AG08395 (cell line): ENCODE data around the gene EFCAB6.

Experiments
- DNase-seq: peaks from one replicate; pipeline ENCODE4 v3.0.0; 2012; ENCODE audit warnings: mixed read lengths, low spot score

Gene EFCAB6

DNA sequence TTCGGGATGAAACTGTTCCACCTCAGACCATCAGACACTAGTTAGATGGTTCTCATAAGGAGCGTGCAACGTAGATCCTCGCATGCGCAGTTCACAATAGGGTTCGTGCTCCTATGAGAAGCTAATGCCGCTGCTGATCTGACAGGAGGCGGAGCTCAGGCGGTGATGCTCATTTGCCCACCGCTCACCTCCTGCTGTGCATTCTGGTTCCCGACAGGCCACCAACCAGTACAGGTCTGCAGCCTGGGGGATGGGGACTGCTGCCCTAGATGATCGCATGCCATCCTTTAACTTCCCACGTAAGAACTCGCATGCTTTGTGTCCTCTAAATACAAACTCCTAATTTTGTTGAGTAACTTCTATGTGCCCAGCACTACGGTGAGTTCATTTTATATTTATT is 62.6 kb downstream of the EFCAB6 start:
- DNase-seq: no peak

DNA sequence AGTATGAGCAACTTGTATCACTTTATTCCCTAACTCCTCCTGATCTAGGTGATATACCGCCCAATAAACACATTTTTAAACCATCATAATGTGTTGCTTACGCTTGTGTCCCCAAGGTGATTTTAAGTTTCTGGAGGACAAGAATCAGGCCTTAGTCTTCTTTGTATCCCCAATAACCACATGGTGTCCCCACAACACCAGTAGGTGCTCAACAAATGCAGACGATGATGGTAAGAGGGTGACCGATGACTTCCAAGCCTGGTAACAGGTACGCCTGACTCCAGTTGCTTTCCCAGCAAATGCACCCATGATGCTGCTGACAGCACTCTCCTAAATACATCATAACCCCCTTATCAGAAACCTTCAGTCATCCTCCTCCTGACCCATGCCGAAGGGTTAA is 64.2 kb downstream of the EFCAB6 start:
- DNase-seq: no peak

- no peak for DNase-seq
Measured at GRCh38 chr22:43747058-43747457, 65.0 kb downstream of the EFCAB6 start.

GRCh38 chr22:43745783-43746356 is 66.2 kb downstream of the EFCAB6 start:
- no peak for DNase-seq

- no peak for DNase-seq
Measured at GRCh38 chr22:43745411-43745770, 66.7 kb downstream of the EFCAB6 start.

DNA sequence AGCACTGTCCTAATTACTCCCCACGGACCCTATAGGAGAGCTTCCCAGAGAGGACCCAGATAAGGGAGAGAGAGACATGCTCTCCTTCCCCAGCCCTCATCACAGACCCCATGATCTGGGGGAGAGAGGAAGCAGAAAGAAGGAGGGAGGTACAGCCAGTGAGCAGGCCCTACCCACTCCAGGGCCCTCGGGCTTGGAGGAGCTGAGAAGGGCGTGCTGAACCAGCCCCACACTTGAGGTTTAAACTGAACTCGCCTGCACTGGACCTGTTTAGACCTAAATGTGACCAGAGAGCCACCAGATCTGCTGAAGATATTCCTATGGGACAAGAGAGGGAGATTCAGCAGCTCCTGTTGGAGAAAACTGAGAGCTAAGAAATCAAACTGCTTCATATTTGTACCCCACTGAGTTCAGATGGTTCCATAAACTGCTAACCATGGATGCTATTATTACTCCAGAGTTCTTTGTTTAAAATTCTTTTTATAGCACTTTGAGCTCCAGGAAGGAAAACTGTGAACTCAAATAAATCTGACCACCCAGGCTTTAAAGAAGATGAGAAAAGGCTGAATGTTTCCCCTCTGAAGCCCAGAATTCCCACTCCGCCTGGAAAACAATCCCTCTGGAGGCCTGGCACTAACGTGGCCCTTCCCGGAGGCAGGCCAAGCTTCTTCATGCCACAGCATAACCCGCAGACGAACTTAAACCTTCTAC is 67.2 kb downstream of the EFCAB6 start:
- DNase-seq: no peak

DNA sequence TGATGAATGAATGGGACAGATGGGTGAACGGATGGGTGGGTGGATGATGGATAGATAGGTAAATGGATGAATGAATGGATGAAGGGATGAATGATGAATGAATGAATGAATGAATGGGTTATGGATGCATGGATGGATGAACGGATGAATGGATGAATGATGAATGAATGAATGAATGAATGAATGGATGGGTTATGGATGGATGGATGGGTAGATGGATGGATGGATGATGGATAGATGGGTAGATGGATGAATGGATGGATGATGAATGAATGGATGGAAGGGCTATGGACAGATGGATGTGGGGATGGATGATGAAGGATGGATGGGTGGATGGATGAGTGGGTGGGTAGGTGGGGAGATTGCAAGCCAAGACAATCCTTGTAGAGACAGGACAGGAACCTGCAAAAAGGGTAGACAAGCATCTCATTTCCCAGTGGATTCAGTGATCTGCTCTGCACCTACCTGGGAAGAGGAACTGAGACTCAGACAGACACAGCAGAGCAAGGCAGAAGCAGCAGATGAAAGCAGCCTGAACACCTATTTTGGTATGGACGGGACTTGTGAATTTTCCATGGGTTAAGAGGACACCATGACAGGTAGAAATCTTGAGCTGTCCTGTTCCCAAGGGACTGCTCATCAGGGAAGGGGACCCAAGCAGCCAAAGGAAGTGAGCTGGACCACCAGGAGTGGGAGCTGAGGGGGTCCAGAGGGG is 68.0 kb downstream of the EFCAB6 start:
- no peak for DNase-seq

GRCh38 chr22:43743131-43743530 is 69.0 kb downstream of the EFCAB6 start:
- DNase-seq: no peak

- DNase-seq: no peak
Measured at GRCh38 chr22:43742154-43742950, 69.8 kb downstream of the EFCAB6 start.

DNA sequence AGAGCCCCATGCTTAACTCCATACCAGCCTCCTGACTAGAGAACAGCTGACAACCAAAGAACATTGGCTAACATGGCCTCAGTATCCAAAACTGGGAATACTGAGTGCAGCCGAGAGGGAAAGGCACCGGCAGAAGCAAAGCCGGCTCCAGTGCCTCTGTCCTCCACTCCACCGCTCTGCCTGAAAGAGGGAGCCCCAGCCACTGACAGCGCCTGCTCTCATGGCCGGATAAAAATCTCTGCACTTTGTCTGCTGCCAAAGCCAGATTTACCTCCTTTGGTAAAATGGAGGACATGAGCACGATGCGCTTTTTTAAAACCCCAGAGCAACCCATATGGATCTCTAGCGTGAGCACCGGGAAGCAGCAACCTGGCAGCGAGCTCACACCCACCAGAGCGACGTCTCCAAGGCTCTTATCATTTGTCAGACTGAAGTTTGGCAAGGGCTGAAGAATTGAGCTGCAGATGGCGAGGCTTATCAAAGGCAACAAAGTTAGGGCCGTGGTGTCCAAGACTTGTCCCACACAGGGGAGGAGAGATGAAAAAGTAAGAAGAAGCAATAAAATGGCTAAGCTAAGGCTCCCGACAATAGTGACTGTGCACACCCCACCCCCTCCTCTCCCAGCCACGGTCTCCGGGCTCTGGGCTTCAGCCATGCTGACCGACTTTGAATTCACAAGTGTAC is 71.4 kb downstream of the EFCAB6 start:
- DNase-seq: no peak

DNA sequence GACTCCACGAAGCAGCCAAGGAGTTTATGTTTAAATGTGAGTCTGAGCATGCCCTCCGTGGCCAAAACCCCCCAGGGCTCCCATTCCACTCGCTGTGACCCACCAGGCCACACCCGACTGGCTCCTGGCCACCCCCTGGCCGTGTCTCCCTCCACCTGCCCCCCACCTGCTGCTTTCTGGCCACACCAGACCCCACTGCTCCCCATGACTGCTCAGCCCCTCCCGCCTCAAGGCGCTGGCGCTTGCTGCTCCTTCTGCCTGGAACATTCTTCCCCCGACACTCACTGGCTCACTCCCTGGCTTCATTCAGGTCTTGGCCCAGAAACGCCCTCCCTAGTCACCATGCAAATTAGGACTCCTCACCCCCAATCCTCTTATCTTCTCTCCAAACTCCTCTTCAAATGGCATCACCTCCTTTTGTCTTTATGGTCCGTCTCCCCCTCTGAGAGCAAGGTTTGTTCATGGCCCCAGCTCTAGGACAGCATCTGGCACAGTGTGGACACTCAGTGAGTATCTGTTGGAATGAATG is 72.2 kb downstream of the EFCAB6 start:
- DNase-seq: no peak

DNA sequence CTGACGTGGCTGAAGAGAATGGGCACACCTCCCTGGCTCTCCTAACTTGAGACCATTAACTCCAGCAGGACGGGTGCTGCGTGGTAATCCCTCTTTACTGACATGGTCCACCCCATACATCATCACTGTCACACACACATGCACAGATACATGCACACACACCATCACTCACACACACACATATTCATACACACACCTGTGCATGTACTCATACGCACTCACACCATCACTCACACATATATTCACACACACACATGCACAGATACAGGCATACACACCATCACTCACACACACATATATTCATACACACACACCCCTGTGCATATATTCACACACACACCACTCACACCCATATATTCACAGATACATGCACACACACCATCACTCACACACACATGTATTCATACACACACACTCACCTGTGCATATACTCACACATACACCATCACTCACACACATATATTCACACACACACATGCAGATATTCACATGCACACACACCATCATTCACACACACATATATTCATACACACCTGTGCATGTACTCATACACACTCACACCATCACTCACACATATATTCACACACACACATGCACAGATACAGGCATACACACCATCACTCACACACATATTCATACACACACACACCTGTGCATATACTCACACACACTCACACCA is 74.8 kb downstream of the EFCAB6 start:
- DNase-seq: no peak

DNA sequence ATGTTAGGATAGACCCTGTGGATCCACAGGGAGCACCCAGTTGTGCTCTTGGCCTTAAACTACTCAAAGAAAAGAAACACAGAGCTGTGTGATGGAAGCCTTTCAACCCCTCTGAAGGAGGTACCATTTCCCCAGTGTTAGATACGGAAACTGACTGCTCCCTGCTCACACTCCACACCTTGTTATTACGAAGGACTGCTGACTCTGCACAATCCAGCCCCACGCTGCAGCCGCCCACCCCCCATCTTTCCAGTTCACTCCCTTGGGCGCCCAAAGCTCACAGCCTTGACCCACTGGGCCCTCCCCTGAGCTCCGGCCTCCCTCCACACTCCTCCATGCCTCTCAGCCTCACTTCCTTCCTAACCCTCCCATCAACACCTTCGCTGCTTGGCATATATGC is 75.5 kb downstream of the EFCAB6 start:
- DNase-seq: no peak

DNA sequence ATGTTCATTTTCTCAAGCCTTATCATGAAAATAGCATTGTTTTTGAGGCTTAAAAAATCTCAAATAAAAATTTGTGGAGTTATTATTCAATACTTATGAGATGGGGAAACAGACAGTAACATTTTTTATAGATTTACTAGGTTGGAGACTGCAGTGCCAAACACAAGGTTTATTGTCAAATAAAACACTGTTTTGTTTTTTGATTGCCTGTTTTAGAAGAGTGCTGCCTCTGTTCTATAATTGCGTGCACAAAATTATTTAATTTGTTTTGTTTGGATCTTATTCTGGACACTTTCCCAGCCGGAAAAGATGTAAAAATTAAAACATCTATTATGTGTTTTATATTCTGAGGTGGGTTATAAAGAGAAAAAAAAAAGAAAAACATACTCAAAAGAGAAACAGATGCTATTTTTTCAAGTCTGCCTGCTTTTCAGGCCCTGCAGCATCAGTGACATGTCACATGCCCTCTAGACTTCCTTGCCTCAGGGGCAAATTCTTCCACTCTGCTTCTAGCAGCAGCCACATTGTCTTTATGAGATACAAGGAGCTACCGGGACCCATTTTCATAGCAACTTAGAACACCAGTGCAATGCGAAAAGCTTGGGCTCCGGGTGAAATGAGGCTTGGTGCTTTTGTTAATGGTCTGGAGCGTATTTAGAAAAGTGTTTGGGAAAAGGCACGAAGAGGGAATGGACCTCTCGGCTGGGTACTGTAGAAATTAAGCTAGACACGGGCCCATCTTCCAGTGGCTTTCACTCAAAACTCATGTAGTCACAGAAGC is 77.5 kb downstream of the EFCAB6 start:
- no peak for DNase-seq

DNA sequence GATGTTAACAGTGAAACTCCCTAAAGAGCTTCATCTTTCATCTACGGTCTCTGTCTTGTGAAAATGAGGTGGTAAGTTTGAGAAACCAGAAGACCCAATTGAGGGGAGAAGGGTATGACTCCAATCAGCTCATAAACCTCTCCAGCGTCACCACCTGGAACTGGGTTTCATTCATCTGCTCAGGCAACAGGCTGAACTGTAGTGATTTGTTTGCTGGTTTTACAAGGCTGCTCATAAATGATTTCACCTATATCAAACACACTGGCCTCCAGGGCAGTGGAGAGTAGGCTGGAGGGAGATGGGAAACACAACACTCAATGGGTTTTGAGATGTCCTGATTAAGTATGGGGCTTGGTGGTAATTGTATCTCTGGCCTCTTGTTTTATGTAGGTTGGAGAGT is 79.0 kb downstream of the EFCAB6 start:
- no peak for DNase-seq

DNA sequence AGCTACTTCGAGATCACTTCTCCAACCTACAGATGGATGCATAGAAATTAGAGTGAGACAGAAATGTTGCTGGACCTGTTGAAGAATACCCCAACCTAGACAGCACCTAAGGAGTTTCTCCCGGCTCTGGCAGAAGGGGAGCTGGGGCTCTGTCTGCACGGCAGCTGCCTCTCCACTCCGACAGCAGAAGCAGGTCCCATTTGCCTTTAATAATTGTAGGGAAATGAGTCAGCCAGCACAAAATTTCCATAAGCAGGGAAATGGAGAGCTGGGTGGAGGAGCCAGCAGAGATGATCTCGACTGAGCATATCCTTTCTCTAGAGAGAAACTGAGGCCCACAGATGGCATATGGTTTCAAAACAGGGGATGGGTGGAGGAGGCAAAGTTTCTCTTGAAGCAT is 80.1 kb downstream of the EFCAB6 start:
- DNase-seq: peak; percentile 38

- DNase-seq: no peak
Measured at GRCh38 chr22:43726964-43727543, 85.1 kb downstream of the EFCAB6 start.

DNA sequence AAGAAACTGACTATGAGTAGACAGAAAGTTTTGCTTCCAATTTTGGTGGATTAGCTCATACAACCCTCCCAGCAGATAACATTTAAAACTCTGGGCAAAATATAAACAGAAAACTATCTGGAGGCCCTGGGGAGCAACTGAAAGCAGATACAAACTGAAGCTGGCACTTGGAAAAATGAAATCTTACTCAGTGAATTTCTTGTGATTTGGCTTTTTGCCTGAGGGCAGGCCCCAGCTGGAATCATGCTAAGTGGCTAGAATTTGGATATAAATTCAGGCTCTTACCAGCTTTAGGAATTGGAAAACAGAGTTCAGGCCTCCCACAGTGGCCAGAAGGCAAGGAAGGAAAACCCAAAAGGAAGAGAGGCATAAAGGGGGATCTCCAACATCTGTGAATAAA is 85.8 kb downstream of the EFCAB6 start:
- DNase-seq: peak; percentile 13

GRCh38 chr22:43723816-43724215 is 88.3 kb downstream of the EFCAB6 start:
- DNase-seq: no peak

DNA sequence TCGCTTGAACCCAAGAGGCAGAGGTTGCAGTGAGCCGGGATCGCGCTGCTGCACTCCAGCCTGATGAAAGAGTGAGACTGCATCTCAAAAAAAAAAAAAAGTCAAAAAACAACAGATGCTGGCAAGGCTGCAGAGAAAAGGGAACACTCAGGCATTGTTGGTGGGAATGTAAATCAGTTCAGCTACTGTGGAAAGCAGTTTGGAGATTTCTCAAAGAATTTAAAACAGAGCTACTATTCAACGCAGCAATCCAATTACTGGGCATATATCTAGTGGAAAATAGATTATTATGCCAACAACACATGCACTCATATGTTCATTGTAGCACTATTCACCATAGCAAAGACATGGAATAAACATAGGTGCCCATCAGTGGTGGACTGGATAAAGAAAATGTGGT is 89.7 kb downstream of the EFCAB6 start:
- DNase-seq: no peak
